Activated T-cell treated with anti-CD3 and anti-CD28 coated beads for 48 hours (primary cell): Measurements from ENCODE around the gene RNF175.

Experiments
- DNase-seq: peaks from one replicate; pipeline ENCODE4 v3.0.0-alpha.2; 2020; ENCODE audit warnings: low read depth

Gene RNF175

DNA sequence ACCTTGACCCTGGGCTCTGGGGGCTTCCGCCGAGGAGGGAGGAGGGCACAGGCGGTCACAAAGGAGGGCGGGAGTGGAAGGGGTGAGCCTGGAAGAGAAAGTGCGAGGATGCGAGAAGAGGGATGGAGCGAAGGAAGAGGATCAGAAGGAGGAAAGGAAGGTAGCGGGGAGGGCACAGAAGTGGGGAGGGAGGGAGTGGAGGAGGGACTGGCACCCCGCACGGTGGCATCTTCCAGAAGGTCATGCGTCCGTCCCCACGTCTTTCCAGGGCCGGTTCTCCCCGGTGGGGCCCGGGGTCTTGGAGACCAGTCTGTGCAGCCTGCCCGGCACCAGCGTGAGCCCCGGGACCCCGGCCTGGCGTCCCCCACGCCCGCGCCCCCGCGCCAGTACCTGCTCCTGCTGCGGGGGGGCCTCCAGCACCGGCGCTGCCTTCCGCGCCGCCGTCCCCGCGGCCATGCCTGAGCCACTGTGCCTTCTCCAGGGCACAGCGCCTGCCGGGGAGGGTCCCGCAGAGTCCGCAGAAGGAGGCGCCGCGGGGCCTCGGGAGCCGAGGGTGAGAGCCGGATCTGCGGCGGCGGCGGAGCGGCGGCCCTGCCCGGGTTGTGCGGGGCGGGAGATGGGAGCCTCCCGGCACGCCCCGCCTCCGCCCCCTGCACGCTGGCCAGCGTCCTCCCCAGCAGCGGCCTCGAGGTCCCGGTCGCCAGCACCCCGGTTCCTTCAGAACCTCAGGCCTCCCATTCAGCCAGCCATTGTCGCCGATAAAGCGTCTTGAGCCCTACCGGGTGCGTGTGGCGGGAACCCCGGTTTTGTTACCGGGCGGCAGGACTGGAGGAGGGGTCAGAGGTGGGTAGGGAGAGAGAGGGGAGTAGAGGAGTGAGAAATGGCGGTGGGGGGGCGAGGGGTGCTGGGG lies at the start of gene RNF175:
RNF175 (minus strand) TSS at position 618 of the 910 bp plus-strand sequence; CDS start at position 456, 162 bp downstream.
- no peak for DNase-seq

DNA sequence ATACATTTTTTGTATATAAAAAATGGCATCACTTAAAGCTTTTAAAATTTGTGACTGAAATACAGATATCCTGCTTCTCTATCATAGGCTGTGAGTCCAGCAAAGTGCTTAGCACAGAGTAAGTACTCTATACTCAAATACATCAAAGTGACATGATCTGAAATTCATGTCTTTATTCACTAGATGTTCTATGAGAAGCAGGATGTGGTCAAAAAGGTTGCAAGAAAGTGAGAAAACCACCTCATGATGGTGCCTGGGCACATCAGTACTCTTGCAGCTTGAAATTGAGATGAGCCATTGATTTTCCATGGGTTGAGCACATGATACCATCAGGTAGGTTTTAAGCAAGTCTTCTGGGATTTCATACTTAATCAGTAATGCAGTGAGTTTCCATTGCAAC lies 49.5 kb upstream of the RNF175 start:
- DNase-seq, result no peak

DNA sequence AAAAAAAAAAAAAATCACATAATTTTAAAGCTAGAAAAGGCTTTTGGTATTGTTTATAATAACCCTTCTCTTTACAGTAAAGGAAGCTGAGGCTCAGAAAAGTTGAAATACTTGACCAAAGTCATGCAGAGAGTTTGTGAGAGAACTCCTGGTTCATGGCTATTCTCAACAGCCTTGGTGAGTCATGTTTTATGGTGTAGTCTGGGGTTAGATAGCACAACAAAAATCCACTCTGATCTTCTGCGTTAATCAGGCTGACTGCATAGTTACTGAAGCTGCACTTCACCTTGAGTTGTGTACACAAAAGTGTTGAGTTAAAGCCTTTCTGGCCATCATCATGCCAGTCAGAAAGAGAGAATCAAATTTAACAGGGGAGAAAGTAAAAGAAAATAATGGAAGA lies 48.4 kb upstream of the RNF175 start:
- DNase-seq, result no peak

DNA sequence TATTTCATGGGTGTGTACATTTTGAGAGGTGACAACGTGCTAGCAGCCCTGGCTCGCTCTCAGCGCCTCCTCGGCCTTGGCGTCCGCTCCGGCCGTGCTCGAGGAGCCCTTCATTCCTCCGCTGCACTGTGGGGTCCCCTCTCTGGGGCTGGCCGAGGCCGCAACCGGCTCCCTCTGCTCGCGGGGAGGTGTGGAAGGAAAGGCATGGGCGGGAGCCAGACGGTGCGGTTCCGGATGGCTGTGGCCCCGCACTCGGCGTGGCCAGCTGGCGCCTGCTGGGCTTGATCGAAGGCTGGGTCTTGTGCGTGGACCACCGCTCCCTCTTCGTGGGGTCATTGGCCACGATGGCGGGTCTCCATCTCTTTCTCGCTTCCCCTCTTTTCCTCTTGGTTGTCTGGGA lies 46.2 kb upstream of the RNF175 start:
- DNase-seq, result no peak

DNA sequence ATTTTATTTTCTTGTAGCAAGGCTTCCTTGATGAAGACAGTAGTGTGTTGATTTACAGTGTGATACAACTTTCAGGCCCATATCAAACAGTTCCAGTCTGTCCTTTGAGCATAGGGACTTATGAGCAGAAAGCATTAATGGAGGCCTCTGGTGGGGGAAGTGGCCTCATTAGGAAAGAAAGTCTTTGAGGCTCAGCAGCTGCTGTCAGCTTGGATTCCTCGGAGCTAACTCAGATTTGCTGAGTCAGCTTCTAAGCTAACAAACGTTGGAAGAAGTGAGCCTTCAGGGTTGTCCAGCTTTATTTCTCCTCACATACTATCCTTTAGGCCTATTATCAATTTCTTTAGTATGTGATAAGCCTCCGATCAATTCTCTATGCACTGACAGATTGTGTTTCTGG lies 44.9 kb upstream of the RNF175 start:
- DNase-seq, result no peak

DNA sequence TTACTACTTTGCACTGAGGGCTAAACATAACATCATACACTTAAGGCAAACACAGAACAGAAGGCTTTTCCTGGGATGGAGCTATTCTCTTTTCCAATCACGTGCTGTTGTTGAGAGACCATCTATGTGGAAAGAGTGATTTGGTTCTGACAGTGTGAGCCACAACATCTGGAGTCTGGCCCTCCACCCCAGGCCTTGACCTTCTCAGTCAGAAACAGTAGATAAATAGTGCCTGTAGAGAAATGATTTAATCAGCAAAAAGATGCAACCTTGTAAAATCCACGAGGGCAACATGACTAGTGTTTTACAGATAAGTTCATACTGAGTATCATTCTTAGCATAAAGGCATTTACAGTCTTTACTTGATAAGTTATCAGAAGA lies 39.9 kb upstream of the RNF175 start:
- DNase-seq, result no peak

DNA sequence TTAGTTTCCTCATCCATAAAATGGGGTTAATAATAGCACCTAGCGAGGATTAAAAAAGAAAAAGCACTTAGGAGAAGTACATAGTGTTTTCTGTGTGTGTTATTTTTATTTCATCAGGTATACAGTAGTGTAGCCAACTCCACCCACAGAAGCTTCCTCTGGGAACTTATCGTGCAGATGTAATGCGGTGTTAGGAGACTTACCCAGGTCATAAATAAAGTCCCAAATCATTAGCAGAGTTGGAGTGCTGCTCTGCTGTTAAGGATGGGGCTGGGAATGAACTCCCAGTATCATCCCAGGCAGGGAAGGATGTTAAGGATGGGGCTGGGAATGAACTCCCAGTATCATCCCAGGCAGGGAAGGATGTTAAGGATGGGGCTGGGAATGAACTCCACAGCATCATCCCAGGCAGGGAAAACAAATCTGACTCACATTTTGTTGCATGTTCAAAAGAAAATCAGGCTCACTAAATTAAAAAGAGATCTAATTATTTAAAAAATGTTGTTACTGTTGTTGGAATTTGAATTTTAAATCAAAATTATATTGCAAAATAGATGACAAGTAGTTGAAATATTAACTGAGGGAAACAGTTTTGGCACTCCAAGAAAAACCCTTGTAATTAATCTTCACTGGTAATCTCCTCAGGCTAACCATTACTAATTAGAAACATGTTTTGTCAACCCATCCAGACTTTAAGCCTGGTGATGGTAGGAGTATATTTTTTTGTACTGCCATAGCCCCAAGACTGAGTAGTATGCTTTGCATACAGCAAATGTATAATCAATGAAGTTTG lies 39.3 kb upstream of the RNF175 start:
- DNase-seq, result no peak

DNA sequence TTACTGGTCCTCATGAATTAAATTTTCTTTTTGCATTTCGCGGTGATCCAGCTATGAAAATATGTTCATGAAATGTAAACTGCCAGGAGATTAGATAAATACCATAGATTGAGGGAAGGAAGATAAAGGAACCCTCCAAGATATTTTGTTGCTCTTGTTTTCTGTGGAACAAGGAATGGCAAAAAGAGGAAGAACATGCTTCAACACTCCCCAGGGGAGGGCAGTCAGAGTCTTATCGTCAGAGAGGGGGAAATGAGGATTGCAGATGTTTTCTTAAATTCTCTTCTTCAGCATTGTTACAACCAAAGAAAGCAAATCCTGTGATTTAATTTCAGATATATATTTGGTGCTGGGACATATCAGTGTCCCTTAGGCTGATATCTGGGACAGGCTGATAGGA lies 38.6 kb upstream of the RNF175 start:
- DNase-seq, result no peak

DNA sequence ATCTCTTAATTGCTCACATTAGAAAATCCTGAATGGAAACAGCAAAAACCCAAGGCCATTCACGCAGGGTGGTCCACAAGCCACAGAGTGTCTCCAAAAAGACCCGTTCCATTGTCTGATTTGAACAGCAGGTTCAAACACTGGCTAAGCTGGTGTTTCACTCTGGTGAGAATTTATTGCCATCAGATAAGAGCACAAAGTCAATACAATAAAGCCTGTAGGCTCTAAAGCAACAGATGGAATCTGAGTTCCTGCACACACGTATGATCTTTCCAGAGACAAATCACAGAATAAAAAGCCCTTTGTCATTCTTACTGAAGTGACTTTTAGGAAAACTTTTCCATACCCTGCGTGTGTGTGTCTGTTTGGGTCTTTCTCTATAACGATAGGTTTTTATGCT lies 34.2 kb upstream of the RNF175 start:
- DNase-seq, result no peak

DNA sequence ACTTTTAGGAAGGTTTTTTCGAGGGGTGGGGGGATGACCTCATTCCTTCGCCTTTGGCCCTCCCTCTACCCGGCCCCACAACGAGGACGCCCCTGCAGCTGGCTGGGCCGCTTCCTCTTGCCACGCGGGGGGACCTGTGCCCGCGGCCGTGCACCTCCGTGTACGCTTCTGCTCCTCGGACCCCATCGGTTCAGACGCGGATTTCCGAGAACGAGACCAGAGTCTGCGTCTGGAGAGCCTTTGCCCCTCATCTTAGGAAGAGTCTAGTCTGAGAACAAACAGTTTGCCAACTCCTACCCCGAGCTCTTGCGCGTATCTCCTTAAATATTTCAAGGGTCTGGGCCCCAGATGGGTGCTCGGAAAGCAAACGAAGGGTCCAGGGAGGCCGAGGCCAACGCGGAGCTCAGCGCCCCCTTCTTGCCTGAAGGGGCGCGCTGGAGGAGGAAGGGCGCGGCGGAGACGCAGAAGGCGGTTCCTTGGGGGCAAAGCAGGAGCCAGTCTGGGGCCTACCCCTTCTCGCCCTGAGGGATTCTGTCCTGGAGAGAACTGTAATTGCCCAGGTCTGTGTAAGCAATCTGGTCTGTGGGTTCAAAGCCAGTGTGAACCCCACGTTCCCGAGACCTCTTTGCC lies 32.9 kb upstream of the RNF175 start:
- DNase-seq, result no peak

DNA sequence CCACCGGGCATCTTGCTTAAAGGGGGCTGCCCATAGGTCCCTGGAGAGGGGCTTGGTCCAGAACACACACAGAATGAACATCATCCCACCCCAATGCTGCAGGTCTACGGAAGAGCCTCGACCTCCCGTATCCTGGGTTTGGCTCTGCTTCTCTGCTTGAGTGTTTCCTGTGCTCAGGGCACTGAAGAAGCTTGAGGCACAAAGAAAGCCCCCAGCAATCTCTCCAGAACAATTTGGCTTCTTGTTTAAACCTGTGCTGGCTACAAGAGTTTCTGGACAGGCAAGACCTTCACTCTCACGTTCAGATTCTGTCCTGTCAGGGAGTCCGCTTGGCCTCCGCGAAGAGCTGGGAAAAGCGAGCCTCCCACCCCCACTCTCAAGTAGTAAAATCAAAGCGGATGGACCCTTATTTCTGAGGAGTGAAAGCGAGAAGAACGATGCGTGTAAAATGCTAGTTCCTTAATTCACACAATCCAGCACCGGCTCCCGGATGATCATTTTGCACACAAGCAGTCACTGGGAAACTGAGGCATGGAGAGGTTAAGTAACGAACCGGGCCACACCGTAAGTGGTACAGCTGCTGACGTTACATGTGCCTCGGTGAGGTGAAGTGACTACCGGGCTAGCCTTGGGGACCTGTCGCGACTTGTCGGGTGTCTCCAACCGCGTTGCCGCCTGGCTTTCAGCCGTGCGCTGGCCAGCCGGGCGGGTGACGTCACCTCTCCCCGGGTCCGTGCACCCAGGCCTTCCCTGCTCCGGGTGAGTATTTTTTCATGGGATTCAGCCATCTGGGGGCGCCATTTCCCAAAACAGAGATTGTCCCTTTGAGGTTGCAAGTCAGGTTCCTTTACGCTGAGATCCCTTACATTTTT lies 32.2 kb upstream of the RNF175 start:
- peak; percentile 51 for DNase-seq

DNA sequence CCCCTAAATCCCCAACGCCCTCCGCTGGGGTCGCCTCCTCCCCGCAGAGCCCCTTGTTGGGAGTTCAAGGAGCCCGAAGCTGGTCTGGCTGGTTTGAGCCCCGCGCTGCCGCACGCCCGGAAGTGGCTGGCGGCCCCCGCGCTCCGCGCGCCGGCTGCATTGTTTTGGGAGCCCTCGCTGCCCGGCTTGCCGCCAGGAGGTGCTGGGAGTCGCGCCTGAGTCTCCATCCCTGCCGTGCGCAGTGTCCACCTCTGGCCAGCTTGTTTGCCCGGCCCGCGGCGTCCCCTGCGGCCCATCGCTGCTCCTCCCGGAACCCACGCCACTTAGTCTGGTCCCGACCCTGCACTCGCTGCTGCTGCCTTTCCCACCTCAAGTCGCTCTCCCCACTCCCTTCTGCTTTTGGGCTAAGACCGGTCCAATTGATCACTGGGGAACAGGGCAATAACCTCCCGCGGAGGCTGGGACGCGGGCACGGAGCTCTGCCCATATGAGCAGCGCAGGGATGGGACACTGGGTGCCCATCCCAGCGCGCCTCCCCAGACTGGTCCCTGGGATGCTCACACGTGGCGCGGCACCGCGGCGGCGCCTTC lies 31.2 kb upstream of the RNF175 start:
- DNase-seq, result peak; percentile 52

DNA sequence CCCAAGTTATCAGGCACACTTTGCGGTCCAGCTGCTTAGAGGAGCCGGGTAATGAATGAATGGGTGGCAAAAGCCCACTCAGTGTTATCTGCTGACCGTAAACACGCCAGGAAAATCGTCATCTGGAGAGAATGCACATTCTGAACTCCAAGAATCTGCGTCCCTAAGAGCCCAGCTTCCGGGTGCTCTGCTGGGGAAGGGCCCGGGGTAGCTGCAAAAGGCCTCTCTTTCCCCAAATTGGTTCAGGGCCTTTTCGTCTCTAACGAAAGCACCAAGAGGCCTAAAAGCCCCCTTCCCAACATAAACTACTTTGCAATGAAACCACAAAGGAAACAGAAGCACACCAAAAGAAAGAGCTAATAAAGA lies 30.7 kb upstream of the RNF175 start:
- no peak for DNase-seq

DNA sequence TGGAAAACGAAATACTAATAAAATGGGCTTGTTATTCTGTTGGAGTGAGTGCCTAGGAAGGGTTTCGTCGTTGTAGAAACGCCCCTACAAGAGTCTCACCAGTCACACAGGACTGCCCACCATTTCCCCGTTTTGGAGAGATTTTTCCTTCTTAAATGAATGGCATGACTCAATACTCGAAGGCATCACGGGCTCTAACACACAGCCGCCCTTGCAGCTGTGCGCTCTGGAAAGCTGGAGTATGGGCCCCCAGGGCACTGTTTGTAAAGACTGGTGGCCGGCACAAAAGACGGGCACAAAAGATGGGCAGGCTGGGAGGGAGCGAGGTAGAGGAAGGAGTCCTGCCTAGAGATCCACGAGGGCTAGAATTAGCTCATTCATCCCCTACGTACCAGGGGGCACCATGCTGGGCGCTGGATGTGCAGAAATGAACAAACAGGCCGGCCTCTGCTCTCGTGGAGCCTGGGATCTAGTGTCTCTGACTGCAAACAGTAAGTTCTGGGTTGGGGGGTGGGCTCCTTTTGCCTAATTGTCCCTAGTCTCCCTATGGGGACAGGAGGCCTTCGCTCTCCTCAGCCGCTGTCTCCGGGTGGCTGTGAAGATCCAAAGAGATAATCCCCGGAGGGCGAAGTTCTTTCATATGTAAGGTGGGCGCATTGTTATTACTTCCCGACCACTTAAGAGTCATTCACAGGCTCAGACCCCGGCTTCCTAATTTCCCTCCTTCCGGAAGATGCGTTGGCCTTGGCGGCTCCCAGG lies 30.1 kb upstream of the RNF175 start:
- no peak for DNase-seq

DNA sequence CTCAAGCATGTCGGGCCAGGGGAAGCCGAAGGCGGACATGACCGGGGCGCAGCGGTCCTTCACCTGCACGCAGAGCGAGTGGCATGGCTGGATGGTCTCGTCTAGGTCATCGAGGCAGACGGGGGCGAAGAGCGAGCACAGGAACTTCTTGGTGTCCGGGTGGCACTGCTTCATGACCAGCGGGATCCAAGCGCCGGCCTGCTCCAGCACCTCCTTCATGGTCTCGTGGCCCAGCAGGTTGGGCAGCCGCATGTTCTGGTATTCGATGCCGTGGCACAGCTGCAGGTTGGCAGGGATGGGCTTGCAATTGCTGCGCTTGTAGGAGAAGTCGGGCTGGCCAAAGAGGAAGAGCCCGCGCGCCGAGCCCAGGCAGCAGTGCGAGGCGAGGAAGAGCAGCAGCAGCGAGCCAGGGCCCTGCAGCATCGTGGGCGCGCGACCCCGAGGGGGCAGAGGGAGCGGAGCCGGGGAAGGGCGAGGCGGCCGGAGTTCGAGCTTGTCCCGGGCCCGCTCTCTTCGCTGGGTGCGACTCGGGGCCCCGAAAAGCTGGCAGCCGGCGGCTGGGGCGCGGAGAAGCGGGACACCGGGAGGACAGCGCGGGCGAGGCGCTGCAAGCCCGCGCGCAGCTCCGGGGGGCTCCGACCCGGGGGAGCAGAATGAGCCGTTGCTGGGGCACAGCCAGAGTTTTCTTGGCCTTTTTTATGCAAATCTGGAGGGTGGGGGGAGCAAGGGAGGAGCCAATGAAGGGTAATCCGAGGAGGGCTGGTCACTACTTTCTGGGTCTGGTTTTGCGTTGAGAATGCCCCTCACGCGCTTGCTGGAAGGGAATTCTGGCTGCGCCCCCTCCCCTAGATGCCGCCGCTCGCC lies 28.8 kb upstream of the RNF175 start, which contains the start of gene SFRP2:
SFRP2 (minus strand) TSS at position 671 of the 864 bp plus-strand sequence; CDS start at position 423, 248 bp downstream.
- no peak for DNase-seq

DNA sequence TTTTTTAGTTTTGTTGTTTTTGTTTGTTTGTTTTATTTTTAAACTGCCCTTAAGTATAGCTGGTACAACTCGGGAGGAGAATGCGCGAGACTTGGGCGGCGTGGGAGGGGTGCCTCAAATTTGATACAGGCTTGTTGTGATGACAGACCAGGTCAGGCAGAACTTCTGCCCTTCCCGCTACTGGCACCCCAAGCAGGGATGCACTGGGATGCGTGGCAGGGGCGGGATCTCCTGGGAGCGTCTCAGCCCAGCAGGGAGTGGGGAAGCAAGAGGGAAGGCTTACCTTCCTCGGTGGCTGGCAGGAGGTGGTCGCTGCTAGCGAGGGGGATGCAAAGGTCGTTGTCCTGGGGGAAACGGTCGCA lies 28.2 kb upstream of the RNF175 start:
- no peak for DNase-seq

DNA sequence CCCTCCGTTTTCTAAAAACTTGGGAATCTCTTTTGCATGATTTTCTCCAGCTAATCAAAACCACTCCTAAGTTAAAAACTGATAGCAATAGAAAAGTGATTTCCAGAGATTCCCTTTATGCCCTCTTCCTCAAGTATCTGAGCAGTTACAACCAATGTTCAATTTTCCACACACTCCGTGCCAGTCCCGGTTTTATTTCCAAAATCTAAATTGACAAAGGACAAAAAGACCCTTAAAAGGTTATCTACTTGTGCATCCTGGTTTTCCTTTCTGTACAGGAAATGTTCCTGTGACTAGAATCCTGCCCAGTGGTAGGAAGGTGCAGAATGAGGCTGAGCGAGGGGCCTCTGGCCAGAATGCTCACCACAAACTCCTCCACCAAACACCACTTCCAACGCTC lies 27.8 kb upstream of the RNF175 start:
- DNase-seq, result no peak

DNA sequence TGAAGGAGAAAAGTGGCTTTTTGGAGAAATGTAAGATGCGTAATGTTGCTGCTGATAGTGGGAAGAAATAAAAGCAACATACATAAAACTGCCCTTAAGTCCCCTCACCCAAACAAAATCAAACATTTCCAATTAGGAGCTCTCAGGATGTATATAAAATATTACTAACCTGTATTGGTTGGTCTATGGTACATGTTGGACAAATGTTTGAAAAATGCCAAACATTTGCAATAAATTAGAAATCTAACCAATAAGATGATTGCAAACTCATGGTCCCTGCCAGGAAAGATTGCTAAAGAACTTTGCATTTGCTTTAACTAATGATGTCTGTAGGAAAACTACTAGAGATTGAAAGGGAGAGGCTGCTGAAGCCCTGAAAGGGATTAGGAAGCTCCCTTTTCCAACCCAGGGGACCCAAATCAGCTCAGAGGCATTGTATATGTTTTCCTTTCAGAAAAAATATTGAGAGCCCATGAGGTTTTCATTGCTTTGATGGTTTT lies 27.3 kb upstream of the RNF175 start:
- DNase-seq, result no peak

DNA sequence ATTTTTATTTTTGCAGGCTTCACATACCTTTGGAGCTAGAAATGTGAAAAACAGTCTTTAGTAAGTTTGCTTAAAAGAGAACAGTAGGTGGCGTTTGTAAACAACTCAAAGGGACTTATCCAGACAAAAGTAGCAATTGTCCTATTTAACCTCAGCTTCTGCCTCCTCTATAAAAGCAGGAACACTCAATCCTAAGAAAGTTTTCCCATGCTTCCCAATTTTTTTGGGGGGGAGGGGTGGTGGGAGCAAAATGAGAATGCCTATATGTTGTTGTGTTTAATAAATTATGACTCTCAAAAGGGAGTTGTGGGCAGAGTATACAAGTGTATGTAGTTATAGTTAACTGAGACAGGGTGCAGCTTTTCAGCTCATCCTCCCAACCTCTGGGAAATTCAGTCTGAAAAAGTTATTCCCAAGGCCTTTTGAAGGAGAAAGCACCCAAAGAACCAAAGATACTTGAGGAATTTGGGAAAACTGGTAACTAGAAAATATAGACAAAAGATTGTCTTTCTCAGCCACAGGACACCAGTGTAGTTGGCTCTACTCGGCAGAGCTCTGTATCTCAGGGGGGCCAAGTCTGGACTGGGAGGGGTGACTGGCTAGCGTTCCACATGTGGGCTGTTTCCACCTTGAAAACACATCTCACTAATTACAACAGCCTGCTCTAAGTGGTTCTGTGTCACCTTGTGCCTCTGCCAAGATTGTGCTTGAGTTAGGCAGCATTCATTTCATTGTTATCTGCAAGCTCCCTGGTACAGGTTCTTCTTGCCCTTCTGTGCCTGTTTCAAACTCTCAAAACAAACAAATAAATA lies 26.3 kb upstream of the RNF175 start:
- no peak for DNase-seq
